ENCODE data around the gene PIEZO1.

DNA sequence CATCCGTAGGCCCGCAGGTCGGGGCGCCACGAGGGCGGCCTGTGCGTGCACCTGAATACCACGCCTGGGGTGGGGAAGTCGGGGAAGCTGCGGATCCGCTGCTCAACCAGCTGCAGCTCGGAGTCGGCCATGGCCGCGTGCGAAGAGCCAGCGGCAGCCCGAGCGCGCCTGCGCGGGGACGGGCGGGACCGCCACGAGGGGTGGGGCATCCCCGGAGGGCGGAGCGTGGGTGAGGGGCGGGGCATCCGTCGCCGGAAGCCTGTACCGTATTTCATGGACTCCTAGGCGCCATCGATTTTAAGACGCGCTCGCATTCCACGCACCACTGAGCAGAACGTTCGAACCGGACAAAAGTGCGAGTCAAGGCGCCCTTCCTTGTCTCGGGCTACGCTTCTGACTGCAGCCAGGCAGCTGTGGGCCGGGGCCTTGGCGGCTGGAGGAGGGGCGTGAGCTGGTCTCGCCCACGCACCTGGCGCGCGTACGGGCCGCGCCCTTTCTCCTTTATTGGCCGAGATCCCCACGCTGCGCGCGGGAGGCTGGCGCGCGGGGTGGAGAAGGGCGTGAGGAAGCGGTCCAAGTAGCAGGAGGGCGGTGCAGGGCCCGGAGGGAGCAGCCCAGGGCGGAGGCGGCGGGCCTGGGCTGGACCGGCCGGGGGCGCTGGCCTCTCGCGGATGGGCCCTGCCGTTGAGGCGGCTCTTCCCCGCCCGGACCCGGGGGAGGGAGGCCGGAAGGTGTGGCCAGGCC is 26.9 kb upstream of the PIEZO1 start, which contains the start of gene APRT:
- peak; percentile 49 for TF ChIP-seq CTCF (IDR thresholded peaks at IDR 0.05)
- TF ChIP-seq EZH2 (IDR thresholded peaks at IDR 0.05): no peak
- TF ChIP-seq EZH2phosphoT487 (IDR thresholded peaks at IDR 0.05): no peak
